ENCODE results near the gene MAP4K2. TPM values are rescaled to one million over a fixed set of nuclear protein-coding genes. Genes with fewer than 3 reads are reported as not detected.

The MAP4K2 gene
- total and polyA plus RNA-seq, 9 of the 15 experiments (the other 6 are each of a cell fraction or from before 2014, with no cell fraction given), result 0.13 to 14.5 (median 7.3) TPM

GRCh38 chr11:64754124-64754918 is 48.7 kb downstream of the MAP4K2 start (continued):
- TF ChIP-seq ARID4B (CRISPR knock-in tag; IDR thresholded peaks at IDR 0.05), result no peak
- no peak for TF ChIP-seq FOXK2 (conservative IDR thresholded peaks at IDR 0.05 in 1 of 2, IDR thresholded peaks at IDR 0.05 in 1 of 2; ENCODE audit: low read depth in 2 of 2)
- no peak for TF ChIP-seq FOXJ2 (tag; IDR thresholded peaks at IDR 0.05)
- TF ChIP-seq NFIX (CRISPR knock-in tag; IDR thresholded peaks at IDR 0.05; ENCODE audit: low read depth), result no peak
- TF ChIP-seq POU5F1 (IDR thresholded peaks at IDR 0.05; ENCODE audit: borderline replicate concordance, low read depth, low read length, partially characterized antibody), result no peak
- TF ChIP-seq SMAD4 (CRISPR knock-in tag; conservative IDR thresholded peaks at IDR 0.05), result peak; percentile 52
- no peak for TF ChIP-seq ZNF551 (CRISPR knock-in tag; IDR thresholded peaks at IDR 0.05)
- TF ChIP-seq CBX8 (IDR thresholded peaks at IDR 0.05; ENCODE audit: borderline replicate concordance, extremely low read depth, low read depth, low read length, poor library complexity, severe bottlenecking), result no peak
- no peak for TF ChIP-seq PML (IDR thresholded peaks at IDR 0.05; ENCODE audit: low read length)
- TF ChIP-seq NELFE (IDR thresholded peaks at IDR 0.05; ENCODE audit: insufficient read depth, insufficient read length), result no peak
- no peak for TF ChIP-seq RAD51 (IDR thresholded peaks at IDR 0.05; ENCODE audit: borderline replicate concordance, low read depth)
- no peak for TF ChIP-seq GTF2A2 (tag; IDR thresholded peaks at IDR 0.05)
- peak; percentile 93 for TF ChIP-seq BHLHE40 (IDR thresholded peaks at IDR 0.05; ENCODE audit: low read length)
- TF ChIP-seq EHMT2 (IDR thresholded peaks at IDR 0.05), result no peak
- TF ChIP-seq BCOR (IDR thresholded peaks at IDR 0.05), result 0 out of 2 replicates have a peak, but pooled peaks have one; percentile 22
- TF ChIP-seq NRF1 (conservative IDR thresholded peaks at IDR 0.05 in 1 of 2, IDR thresholded peaks at IDR 0.05 in 1 of 2), result peak; percentile 63 to 67
- TF ChIP-seq ZNF436 (CRISPR knock-in tag; IDR thresholded peaks at IDR 0.05), result no peak
- TF ChIP-seq RUNX1 (IDR thresholded peaks at IDR 0.05; ENCODE audit: low read depth), result no peak
- no peak for TF ChIP-seq ETS2 (tag; IDR thresholded peaks at IDR 0.05; ENCODE audit: borderline replicate concordance, poor library complexity, severe bottlenecking)
- no peak for TF ChIP-seq FOXJ3 (CRISPR knock-in tag; IDR thresholded peaks at IDR 0.05)
- TF ChIP-seq PYGO2 (tag; IDR thresholded peaks at IDR 0.05), result no peak
- no peak for TF ChIP-seq ZNF143 (CRISPR knock-in tag; IDR thresholded peaks at IDR 0.05)
- no peak for TF ChIP-seq TAL1 (IDR thresholded peaks at IDR 0.05)
- no peak for TF ChIP-seq EP400 (IDR thresholded peaks at IDR 0.05)
- no peak for TF ChIP-seq NONO (IDR thresholded peaks at IDR 0.05; ENCODE audit: low read depth in 2 of 2, low read length in 1 of 2)
- 0 out of 2 replicates have a peak, but pooled peaks have one; percentile 30 for TF ChIP-seq ZNF263 (CRISPR knock-in tag; IDR thresholded peaks at IDR 0.05; ENCODE audit: borderline replicate concordance)
- TF ChIP-seq CEBPB (tag; IDR thresholded peaks at IDR 0.05), result no peak

All from K562 (cell line).